Measurements from ENCODE around the gene ZBTB12.
A peak's percentile ranks its signal among the peaks of the same experiment; 100 is the strongest.

ZBTB12 gene

DNA sequence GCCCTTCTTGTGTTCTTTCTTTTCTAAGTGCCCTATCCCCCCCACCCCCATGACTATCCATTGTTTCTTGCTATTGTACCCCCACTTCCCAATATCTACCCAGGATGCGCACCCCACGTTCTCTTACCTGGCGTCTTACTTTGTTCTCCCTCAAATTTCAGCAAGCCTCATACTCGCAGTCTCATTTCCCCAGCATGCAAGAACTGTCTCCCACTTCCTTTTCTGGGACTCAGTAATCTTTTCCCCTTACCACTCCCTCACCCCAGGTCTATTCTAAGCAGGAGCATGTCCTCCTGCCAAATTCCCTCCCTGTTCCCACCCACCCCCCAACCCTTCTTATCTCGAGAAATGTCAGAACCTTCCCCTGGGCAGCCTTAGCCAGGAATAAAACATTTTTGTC lies 2.7 kb downstream of the ZBTB12 start:
- ChIA-PET POLR2A (interaction anchor here (1.6 to 3.1 kb wide), 3 partner anchors 36 to 196 kb away, joined by 10 to 30 read pairs (median 11); partner anchors contain the start of genes ABHD16A and NEU1), CTCF (interaction anchor here (1.3 to 2.1 kb wide), 3 partner anchors 10 to 301 kb away, joined by 4 to 9 read pairs (median 5); no protein-coding TSS in a partner anchor)
- Histone ChIP-seq H3K4me3 (ENCODE audit: low read depth, low read length) (no peak overlapping the region), H3K36me3 (ENCODE audit: control insufficient read depth in 2 of 2, insufficient read depth in 1 of 2, low read length in 2 of 2) (peaks cover 16 to 23% of the 10 kb centered on the region in 2 experiments), H3K9me3 (ENCODE audit: control insufficient read depth, insufficient read depth, low read depth, low read length) (no peaks in the 10 kb centered on the region), H3K4me1 (ENCODE audit: control insufficient read depth, insufficient read depth, low read length) (peaks cover 6% of the 10 kb centered on the region), H3K27ac (ENCODE audit: extremely low read depth, low read depth, low read length) (no peak overlapping the region)
- TF ChIP-seq ZBTB1 (tag by site-specific recombination; IDR thresholded peaks at IDR 0.05), result no peak
- TF ChIP-seq ZIC2 (tag by site-specific recombination; IDR thresholded peaks at IDR 0.05), result no peak
- TF ChIP-seq, protein P1, sequence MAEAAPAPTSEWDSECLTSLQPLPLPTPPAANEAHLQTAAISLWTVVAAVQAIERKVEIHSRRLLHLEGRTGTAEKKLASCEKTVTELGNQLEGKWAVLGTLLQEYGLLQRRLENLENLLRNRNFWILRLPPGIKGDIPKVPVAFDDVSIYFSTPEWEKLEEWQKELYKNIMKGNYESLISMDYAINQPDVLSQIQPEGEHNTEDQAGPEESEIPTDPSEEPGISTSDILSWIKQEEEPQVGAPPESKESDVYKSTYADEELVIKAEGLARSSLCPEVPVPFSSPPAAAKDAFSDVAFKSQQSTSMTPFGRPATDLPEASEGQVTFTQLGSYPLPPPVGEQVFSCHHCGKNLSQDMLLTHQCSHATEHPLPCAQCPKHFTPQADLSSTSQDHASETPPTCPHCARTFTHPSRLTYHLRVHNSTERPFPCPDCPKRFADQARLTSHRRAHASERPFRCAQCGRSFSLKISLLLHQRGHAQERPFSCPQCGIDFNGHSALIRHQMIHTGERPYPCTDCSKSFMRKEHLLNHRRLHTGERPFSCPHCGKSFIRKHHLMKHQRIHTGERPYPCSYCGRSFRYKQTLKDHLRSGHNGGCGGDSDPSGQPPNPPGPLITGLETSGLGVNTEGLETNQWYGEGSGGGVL (tag by site-specific recombination; IDR thresholded peaks at IDR 0.05), result 0 out of 2 replicates have a peak, but pooled peaks have one; percentile 19

DNA sequence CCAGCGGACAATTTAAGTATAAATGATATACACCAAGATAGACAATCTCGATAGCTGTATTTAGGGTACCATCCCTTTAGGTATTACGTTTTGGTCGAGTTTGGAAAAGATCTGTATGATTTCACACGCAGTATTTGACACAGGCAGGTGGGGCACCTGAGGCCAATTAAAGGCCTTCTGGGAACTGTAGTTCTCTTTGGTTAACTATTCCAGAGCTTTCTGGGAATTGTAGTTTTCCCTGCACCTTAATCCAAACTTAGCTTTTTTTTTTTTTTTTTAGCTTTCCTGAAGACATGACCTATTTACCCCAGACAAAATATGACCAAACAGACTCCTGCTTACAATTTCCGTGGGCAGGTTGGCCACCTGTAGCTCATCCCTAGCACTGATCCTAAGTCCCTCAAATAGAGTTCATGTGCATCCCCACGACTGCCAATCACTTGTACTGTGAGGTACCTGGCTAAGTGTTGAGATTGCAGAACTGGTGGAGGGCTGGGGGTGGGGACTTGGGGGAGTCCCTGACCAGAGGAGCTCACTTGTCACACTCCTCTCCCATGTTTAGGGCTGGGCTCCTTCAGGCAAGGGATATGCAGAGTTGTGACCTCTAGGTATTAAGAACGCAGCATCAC lies 3.4 kb downstream of the ZBTB12 start:
- ChIA-PET CTCF (interaction anchor here (0.5 to 3.4 kb wide), 11 partner anchors 9 to 356 kb away, joined by 3 to 16 read pairs (median 4); no protein-coding TSS in a partner anchor), POLR2A (interaction anchor here (0.6 to 3.1 kb wide), 26 partner anchors 10 to 357 kb away, joined by 3 to 30 read pairs (median 5); partner anchors contain the start of genes ABHD16A, ATF6B, DDAH2 and DDX39B)
- H3K4me3 ChIP-seq (ENCODE audit: low read depth, low read length), result peak overlapping the region; percentile 94
- peak overlapping the region; percentile 53 for H3K27ac ChIP-seq (ENCODE audit: extremely low read depth, low read depth, low read length)
- peaks cover 6% of the 10 kb centered on the region for H3K4me1 ChIP-seq (ENCODE audit: control insufficient read depth, insufficient read depth, low read length)
- peaks cover 23 to 28% of the 10 kb centered on the region in 2 experiments for H3K36me3 ChIP-seq (ENCODE audit: control insufficient read depth in 2 of 2, insufficient read depth in 1 of 2, low read length in 2 of 2)
- H3K9me3 ChIP-seq (ENCODE audit: control insufficient read depth, insufficient read depth, low read depth, low read length), result no peaks in the 10 kb centered on the region
- TF ChIP-seq, protein P2, sequence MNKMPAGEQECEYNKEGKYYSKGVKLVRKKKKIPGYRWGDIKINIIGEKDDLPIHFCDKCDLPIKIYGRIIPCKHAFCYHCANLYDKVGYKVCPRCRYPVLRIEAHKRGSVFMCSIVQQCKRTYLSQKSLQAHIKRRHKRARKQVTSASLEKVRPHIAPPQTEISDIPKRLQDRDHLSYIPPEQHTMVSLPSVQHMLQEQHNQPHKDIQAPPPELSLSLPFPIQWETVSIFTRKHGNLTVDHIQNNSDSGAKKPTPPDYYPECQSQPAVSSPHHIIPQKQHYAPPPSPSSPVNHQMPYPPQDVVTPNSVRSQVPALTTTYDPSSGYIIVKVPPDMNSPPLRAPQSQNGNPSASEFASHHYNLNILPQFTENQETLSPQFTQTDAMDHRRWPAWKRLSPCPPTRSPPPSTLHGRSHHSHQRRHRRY (tag by site-specific recombination; IDR thresholded peaks at IDR 0.05), result no peak
- TF ChIP-seq KLF1 (tag by site-specific recombination; IDR thresholded peaks at IDR 0.05) (no peak), OSR2 (tag by site-specific recombination; IDR thresholded peaks at IDR 0.05) (no peak), ZBTB7A (tag by site-specific recombination; IDR thresholded peaks at IDR 0.05; ENCODE audit: low read depth) (no peak), ZNF138 (tag by site-specific recombination; IDR thresholded peaks at IDR 0.05; ENCODE audit: borderline replicate concordance) (no peak), BCL11A (tag by site-specific recombination; IDR thresholded peaks at IDR 0.05; ENCODE audit: low read depth) (no peak), YY2 (tag by site-specific recombination; IDR thresholded peaks at IDR 0.05) (no peak), ZBTB1 (tag by site-specific recombination; IDR thresholded peaks at IDR 0.05) (no peak), MZF1 (tag by site-specific recombination; IDR thresholded peaks at IDR 0.05; ENCODE audit: borderline replicate concordance) (no peak), ZNF221 (tag by site-specific recombination; IDR thresholded peaks at IDR 0.05; ENCODE audit: borderline replicate concordance) (no peak), KLF16 (tag by site-specific recombination; IDR thresholded peaks at IDR 0.05) (no peak; the same call in 1 of the 2 replicates), ZNF239 (tag by site-specific recombination; IDR thresholded peaks at IDR 0.05) (no peak), ZNF24 (tag by site-specific recombination; IDR thresholded peaks at IDR 0.05) (no peak), FEZF1 (tag by site-specific recombination; IDR thresholded peaks at IDR 0.05) (no peak), ZNF521 (tag by site-specific recombination; IDR thresholded peaks at IDR 0.05) (no peak), ZNF16 (tag by site-specific recombination; IDR thresholded peaks at IDR 0.05; ENCODE audit: low read depth) (no peak), ZNF660 (tag by site-specific recombination; IDR thresholded peaks at IDR 0.05) (no peak), HOXC10 (CRISPR knock-in tag; IDR thresholded peaks at IDR 0.05) (no peak), KLF7 (tag by site-specific recombination; IDR thresholded peaks at IDR 0.05; ENCODE audit: borderline replicate concordance) (no peak)
- TF ChIP-seq, protein P3, sequence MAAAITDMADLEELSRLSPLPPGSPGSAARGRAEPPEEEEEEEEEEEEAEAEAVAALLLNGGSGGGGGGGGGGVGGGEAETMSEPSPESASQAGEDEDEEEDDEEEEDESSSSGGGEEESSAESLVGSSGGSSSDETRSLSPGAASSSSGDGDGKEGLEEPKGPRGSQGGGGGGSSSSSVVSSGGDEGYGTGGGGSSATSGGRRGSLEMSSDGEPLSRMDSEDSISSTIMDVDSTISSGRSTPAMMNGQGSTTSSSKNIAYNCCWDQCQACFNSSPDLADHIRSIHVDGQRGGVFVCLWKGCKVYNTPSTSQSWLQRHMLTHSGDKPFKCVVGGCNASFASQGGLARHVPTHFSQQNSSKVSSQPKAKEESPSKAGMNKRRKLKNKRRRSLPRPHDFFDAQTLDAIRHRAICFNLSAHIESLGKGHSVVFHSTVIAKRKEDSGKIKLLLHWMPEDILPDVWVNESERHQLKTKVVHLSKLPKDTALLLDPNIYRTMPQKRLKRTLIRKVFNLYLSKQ (tag by site-specific recombination; IDR thresholded peaks at IDR 0.05; ENCODE audit: borderline replicate concordance), result no peak
- TF ChIP-seq, protein P4, sequence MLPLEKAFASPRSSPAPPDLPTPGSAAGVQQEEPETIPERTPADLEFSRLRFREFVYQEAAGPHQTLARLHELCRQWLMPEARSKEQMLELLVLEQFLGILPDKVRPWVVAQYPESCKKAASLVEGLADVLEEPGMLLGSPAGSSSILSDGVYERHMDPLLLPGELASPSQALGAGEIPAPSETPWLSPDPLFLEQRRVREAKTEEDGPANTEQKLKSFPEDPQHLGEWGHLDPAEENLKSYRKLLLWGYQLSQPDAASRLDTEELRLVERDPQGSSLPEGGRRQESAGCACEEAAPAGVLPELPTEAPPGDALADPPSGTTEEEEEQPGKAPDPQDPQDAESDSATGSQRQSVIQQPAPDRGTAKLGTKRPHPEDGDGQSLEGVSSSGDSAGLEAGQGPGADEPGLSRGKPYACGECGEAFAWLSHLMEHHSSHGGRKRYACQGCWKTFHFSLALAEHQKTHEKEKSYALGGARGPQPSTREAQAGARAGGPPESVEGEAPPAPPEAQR (tag by site-specific recombination; IDR thresholded peaks at IDR 0.05), result no peak
- TF ChIP-seq, protein P5, sequence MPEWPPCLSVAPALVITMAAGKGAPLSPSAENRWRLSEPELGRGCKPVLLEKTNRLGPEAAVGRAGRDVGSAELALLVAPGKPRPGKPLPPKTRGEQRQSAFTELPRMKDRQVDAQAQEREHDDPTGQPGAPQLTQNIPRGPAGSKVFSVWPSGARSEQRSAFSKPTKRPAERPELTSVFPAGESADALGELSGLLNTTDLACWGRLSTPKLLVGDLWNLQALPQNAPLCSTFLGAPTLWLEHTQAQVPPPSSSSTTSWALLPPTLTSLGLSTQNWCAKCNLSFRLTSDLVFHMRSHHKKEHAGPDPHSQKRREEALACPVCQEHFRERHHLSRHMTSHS (tag by site-specific recombination; IDR thresholded peaks at IDR 0.05), result no peak
- TF ChIP-seq, protein P6, sequence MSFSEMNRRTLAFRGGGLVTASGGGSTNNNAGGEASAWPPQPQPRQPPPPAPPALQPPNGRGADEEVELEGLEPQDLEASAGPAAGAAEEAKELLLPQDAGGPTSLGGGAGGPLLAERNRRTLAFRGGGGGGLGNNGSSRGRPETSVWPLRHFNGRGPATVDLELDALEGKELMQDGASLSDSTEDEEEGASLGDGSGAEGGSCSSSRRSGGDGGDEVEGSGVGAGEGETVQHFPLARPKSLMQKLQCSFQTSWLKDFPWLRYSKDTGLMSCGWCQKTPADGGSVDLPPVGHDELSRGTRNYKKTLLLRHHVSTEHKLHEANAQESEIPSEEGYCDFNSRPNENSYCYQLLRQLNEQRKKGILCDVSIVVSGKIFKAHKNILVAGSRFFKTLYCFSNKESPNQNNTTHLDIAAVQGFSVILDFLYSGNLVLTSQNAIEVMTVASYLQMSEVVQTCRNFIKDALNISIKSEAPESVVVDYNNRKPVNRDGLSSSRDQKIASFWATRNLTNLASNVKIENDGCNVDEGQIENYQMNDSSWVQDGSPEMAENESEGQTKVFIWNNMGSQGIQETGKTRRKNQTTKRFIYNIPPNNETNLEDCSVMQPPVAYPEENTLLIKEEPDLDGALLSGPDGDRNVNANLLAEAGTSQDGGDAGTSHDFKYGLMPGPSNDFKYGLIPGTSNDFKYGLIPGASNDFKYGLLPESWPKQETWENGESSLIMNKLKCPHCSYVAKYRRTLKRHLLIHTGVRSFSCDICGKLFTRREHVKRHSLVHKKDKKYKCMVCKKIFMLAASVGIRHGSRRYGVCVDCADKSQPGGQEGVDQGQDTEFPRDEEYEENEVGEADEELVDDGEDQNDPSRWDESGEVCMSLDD (tag by site-specific recombination; IDR thresholded peaks at IDR 0.05), result no peak
